Skin of body (tissue), 2 donors: Measurements from ENCODE around the gene KRTAP5-8. TPM values are rescaled to one million over a fixed set of nuclear protein-coding genes. Genes with fewer than 3 reads are reported as not detected.
"Not testable (repeated sequence)": the region's sequence is repeated elsewhere in the genome, so short reads cannot be mapped to it uniquely, and the experiment has no call there.

ENCODE experiments used
- DNase-seq: peaks from one replicate; lab custom pipeline; 2025; lab: John Stamatoyannopoulos, UW
- total RNA-seq: library from RNA; depleted of rRNA; stranded (reverse); fragments of >200 nt; gene quantifications from one replicate; pipeline ENCODE4 v1.2.3, GENCODE V29; 2014

Gene KRTAP5-8
- total RNA-seq, 1 donor from 2014 or later: 2.5 TPM

DNA sequence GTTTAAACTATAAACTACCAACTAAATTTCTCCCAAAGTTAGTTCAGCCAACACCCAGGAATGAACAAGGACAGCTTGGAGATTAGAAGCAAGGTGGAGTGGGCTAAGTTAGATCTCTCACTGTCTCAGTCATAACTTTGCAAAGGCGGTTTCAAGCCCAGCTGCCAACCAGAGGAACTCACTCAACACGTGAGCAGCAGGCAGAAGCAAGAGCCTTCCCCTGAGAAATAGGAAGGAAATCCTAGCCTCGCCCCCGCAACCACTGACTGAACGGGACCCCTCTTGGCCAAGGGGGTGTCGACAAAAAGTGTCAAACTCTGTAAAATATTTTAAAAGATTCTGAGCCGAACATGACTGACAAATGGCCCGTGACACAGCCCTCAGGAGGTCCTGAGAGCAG is 6.0 kb downstream of the KRTAP5-8 start:
- DNase-seq: no peak

GRCh38 chr11:71544525-71545214 is 6.8 kb downstream of the KRTAP5-8 start:
- DNase-seq: no peak

DNA sequence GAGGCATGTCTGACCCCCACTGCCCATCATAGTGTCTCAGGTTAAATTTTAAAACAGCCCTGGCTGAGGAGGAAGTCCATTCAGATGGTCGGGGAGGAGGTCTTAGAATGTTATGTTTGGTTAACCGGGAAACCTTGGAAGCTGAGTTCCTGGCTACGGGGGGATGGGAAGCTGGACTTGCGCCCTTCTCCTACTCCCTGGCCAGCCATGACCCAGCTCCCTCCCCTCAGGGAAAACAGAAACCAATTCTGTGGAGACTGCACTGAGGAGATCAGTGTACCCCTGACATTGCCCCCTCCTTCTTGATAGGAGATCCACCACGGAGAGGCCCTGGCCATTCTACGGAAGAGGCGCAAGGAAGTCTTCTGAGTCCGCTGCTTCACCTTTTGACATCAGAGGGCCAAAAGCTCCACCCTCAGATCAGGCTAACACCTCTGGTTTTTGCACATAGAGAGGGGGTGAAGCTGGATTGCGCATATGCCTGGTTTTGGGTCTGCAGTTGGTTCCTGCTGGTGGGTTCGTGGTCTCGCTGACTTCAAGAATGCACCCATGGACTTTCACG is 7.7 kb downstream of the KRTAP5-8 start:
- no peak for DNase-seq

GRCh38 chr11:71548120-71548519 is 10.3 kb downstream of the KRTAP5-8 start, which contains the start of gene KRTAP5-9:
Gene KRTAP5-9, plus strand, starts transcription at chr11:71548420. Its CDS starts 238 bp downstream, at chr11:71548658.
- DNase-seq: no peak

- DNase-seq: no peak
Observed at GRCh38 chr11:71548716-71549151, 10.9 kb downstream of the KRTAP5-8 start.

- DNase-seq: no peak
Observed at GRCh38 chr11:71551711-71552110, 13.9 kb downstream of the KRTAP5-8 start.

- no peak for DNase-seq
Observed at GRCh38 chr11:71554996-71555395, 17.2 kb downstream of the KRTAP5-8 start.

GRCh38 chr11:71555508-71555907 is 17.7 kb downstream of the KRTAP5-8 start:
- DNase-seq: no peak

GRCh38 chr11:71556018-71556417 is 18.2 kb downstream of the KRTAP5-8 start:
- DNase-seq: no peak

- no peak for DNase-seq
Observed at GRCh38 chr11:71557257-71557656, 19.4 kb downstream of the KRTAP5-8 start.

DNA sequence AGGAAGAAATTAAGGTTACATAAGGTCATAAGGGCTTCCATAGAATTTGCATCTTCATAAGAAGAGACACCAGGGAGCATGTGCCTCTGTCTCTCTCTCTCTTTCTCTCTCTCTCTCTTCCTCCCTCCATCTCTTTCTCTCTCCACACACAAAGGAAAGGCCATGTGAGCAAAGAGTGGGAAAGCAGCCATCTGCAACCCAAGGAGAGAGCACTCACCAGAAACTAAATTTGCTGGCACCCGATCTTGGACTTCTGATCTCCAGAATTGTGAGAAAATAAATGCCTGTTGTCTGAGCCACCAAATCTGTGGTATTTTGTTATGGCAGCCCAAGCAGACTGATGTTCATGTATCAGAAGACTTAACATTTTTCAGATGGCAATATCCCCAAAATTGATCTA is 21.2 kb downstream of the KRTAP5-8 start:
- DNase-seq: no peak

- no peak for DNase-seq
Observed at GRCh38 chr11:71562120-71562519, 24.3 kb downstream of the KRTAP5-8 start.

DNA sequence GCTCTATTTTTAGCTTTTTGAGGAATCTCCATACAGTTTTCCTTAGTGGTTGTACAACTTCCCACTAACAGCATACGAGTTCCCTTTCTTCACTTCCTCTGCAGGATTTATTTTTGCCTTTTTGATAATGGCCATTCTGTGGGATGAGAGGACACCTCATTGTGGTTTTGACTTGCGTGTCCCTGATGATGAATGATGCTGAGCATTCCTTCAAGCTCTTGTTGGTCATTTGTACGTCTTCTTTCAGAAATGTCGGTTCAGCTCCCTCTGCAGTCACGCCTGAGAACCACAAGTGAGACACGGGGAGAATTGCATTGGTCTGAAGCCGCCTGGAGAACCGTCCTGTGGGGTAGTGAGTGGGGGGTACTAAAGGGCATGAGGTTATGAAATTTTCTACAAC is 25.6 kb downstream of the KRTAP5-8 start:
- no peak for DNase-seq

GRCh38 chr11:71564430-71564829 is 26.6 kb downstream of the KRTAP5-8 start:
- no peak for DNase-seq

- no peak for DNase-seq
Observed at GRCh38 chr11:71565263-71565662, 27.4 kb downstream of the KRTAP5-8 start, which contains the start of gene KRTAP5-10. Gene KRTAP5-10, plus strand, starts transcription at chr11:71565563. Its CDS starts 25 bp downstream, at chr11:71565588.

DNA sequence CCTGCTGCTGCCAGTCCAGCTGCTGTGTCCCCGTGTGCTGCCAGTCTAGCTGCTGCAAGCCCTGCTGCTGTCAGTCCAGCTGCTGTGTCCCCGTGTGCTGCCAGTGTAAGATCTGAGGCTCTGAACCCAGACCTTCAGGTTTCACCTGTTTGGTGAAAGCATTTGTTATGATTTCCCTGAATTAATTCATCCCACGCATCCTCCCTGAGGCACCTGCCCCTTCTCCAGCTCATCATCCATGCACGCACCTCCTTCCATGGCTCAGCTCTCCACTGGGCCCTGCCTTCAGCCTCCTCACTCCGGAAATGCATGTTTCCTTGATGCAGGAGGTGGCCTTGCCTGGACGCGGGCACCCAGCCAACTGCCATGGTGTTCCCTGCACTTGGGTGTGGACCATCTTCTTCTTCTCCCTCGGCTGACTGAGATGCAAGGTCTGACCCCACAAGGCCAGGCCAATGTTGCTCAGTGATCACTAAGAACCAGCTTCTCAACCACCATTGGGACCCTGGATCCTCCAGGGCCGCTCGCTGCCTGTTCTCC is 28.3 kb downstream of the KRTAP5-8 start:
- DNase-seq: no peak

GRCh38 chr11:71566626-71567599 is 29.1 kb downstream of the KRTAP5-8 start:
- DNase-seq: not testable (repeated sequence)

DNA sequence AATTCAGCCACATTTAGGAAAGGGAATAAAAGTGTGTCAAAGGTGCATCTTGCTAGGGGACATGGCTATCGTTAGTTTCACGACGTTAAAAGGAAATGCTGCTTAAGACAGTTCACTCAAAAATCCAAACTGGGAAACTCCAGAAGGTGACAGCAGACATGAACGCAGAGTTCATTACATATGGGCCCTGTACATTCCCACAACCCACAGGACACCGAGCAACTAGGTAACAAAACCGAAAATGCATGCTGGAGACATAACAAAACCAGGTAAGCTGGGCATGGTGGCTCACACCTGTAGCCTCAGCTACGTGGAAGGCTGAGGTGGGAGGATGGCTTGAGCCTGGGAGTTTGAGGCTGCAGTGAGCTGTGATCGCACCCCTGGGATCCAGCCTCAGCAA is 29.8 kb downstream of the KRTAP5-8 start:
- DNase-seq: not testable (repeated sequence)

DNA sequence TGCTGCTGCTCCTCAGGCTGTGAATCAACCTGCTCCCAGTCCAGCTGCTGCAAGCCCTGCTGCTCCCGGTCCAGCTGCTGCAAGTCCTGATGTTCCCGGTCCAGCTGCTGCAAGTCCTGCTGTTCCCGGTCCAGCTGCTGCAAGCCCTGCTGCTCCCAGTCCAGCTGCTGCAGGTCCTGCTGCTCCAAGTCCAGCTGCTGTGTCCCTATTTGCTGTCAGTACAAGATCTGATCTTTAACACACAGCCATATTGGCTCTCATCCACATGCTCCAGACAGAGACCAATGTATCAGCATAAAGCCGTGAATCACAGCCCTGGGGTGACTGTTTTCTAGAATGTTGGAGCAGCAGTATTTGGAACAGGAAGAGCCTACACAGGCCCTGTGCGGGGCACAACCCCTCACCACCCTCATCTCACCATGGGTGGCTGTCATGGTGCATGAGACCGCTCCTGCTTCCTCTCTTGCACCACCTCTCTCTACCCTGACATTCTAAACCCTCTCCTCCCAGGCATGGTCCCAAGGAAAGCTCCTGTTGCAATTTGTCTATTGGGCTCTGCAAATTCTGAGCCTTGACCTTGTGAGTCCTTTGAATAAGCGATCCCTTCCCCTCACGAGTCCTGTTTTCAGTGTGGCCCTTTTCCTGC is 31.0 kb downstream of the KRTAP5-8 start:
- DNase-seq: no peak

GRCh38 chr11:71571101-71571850 is 33.5 kb downstream of the KRTAP5-8 start:
- not testable (repeated sequence) for DNase-seq
